GM21825 (cell line): ENCODE measurements around the gene TBC1D1.

Source experiments
- ATAC-seq: cut with Tn5 transposase; IDR thresholded peaks from one replicate; pipeline ENCODE4 v1.9.1; 2021; ENCODE audit warnings: mild to moderate bottlenecking, moderate library complexity; ENCODE audit not compliant: unreplicated experiment

Gene TBC1D1

DNA sequence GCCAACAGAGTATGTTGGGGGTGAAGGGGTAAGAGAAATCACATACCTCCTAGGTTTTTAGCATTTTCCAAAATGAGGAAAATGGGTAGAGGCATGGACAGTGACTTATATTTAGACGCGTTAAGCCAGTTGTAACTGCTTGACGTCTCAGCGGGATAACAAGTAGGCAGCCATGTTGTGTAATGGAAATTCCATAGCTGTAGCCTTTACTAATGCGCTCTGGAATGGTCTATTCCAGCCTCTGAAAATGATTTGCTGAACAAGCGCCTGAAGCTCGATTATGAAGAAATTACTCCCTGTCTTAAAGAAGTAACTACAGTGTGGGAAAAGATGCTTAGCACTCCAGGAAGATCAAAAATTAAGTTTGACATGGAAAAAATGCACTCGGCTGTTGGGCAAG is 204.8 kb downstream of the TBC1D1 start:
- no peak for ATAC-seq

GRCh38 chr4:38097818-38098217 is 206.9 kb downstream of the TBC1D1 start:
- no peak for ATAC-seq

- no peak for ATAC-seq
Observed at GRCh38 chr4:38099020-38099600, 208.2 kb downstream of the TBC1D1 start.

DNA sequence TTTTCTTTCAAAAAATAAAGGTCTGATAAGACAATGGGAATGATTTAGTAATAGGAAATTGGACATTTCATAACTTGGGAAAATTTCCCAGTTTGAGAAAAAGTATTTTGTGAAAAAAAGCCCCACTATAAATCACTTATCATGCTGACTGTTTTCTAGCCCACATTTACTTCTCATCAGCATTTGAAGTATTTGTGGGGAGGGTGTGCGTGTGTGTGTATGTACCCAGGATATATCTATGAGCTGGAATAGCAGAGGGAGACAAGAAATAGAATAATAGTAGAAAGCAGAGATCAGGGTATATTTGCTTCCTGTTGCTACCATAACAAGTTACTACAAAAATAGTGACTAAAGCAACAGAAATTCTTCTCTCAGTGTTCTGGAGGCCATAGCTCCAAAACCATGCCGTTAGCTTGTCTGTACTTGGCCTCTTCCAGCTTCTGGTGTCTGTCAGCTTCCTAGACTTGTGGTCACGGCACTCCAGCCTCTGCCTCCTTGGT is 209.1 kb downstream of the TBC1D1 start:
- ATAC-seq: no peak

- no peak for ATAC-seq
Observed at GRCh38 chr4:38100474-38101255, 209.8 kb downstream of the TBC1D1 start.

GRCh38 chr4:38101563-38101962 is 210.7 kb downstream of the TBC1D1 start:
- no peak for ATAC-seq

DNA sequence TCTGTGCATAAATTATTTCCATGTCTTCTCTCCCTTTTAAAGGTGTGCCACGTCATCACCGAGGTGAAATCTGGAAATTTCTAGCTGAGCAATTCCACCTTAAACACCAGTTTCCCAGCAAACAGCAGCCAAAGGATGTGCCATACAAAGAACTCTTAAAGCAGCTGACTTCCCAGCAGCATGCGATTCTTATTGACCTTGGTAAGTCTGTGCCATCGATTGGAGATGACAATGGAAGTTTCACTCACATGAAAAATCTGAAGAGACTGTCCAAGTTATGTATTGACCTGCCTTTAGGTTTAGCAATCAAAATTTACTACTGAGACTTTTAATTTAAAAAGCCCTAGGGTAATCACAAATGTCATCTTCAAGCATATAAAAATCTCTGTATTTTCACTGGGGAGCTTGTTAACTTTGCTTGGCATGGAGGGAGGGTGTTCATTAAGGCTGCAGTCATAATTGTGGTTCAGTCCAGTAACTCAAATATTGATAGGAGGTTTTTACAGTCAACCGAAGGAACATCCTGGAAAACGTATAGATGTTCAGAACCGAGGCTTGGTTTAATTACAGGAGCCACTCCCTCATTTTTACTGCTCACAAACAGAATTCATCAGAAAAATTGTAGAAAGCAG is 212.2 kb downstream of the TBC1D1 start:
- ATAC-seq: no peak

- ATAC-seq: peak; percentile 92
Observed at GRCh38 chr4:38105475-38106220, 214.8 kb downstream of the TBC1D1 start.

- no peak for ATAC-seq
Observed at GRCh38 chr4:38106311-38106710, 215.4 kb downstream of the TBC1D1 start.

DNA sequence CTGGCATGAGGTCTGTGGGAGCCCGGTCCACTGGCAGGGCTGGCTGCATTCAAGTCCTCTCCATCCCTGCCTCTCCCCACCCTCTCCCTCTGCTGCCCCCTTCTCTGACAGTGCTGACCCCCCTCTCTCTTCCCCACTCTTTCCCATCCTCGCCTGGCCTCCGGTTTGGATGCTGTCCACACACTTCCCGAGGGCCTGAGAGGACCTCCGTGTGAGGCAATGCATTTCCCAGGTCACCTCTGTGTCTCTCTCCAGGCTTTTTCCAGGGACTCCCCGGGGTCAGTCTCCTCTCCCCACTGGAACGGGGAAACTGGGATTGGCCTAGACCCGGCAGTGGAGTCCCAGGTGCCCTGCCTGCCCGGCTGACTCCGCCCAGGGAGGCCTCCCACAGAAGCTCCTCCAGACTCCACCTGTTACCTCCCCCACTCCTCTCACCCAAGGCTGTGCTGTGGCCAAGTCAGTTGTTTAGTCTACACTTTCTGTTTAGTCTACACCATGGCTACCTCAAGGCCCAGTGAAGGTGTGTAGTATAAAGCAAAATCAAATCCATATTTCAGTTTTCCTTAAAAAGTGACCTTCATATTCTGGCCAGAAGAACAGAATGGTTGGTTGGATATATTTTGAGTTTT is 216.1 kb downstream of the TBC1D1 start:
- ATAC-seq: no peak

DNA sequence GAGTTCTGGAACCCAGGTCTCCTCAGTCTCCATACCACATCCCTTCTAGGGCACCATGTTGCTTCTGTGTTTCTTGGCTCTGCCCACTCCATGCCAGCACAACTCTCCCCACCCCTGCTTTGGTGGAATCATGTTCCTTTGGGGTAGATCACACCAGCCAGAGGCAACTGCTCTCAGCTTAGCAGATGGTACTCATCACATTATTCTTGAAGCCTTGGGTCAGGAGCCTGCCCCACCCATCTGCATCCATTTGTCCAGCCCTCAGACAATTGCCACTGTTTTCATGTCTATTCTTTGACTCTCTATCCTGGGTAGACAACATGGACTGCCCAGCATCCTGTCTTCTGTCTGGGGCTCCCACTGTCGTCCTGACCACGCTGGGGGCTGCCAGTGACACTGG is 216.9 kb downstream of the TBC1D1 start:
- ATAC-seq: no peak

DNA sequence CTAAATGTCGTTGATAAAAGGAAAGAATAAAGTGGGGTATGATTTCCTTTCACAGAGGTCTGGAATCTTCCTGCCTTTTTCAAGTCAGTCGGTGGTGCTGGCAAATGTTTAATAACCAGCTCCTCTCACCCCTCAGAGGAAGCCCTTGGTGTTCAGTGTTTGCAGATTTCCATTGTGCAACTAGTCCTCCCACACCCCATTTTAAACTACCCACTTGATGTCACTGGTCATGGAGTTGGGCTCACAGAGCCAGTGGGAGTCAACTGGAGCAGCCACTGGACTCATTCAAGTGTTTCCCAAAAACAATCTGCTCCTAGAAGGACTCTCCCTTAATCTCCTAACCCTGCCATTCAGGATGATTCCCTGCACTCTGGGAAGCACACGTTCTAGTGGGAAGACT is 218.5 kb downstream of the TBC1D1 start:
- no peak for ATAC-seq

DNA sequence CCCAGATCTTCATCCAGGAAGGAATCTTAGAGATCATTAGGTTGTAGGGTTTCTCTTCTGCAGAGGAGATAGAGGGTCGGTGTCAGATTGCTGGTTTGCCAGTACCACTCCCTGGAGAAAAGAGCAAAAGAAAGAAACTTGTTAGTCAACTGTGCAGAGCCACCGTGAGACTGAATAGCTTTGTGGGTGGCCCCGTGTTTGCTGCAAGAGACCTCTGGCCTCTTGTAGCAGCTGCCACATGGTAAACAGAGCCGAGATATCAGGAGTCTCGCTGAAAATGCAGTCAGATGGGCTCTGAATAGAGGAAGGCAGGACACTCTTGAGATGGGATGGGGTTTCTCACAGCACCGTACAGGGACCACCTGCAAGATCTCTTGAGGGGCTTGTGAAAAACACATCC is 219.0 kb downstream of the TBC1D1 start:
- ATAC-seq: no peak

DNA sequence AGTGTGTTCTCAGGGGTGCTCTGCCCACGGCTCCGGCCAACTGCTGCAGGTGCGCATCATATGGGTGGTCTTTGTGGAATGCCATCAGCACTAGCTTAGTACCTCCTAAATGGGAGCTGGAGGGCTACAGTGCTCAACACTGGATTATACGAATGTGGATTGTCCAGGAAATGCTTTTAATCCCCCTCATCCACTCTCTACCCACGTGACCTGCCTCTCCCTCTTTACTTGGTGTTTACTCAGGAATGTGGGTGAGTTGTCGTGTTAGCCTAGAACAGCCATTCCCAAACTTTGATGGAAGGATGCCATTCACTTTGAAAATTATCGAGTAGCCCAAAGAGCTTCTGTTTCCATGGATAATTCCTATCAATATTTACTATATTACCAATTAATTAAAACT is 220.1 kb downstream of the TBC1D1 start:
- no peak for ATAC-seq

DNA sequence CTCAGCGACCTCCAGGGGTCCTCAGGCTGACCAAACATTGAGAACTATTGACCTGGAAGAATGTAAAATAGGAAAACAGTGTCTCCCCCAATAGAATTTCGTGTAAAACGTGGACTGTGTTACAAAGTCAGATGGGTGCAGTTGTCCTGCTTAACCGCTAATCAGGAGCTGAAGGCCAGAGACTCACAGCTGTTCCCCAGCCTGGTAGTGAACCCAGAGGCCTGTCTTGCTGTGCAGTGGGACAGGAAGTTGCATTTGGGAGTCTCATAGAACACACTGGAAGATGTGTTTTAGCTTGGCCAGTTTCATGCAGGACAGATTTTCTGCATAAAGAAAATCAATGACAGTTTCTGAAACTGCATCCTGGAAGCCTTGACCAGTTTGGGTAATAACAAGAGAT is 220.8 kb downstream of the TBC1D1 start:
- ATAC-seq: no peak

DNA sequence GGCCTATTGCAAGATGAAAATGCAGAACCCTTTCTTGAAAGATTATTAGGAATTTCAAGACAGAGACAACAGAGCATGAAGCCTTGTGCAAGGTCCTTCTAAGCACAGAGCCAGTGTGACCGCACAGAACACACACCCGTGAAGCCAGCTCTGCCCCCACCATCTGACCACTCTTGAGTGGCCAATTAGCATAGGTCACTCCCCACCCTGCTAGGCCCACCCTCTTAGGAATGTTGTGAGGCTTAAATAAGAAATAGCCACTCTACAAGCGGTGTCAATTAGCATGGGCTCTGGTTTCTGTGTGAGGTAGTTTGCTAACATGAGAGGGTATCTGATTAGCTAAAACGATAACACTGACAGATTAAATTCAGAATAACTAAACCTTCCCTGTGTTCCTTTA is 222.2 kb downstream of the TBC1D1 start:
- no peak for ATAC-seq

GRCh38 chr4:38113551-38113950 is 222.7 kb downstream of the TBC1D1 start:
- no peak for ATAC-seq

DNA sequence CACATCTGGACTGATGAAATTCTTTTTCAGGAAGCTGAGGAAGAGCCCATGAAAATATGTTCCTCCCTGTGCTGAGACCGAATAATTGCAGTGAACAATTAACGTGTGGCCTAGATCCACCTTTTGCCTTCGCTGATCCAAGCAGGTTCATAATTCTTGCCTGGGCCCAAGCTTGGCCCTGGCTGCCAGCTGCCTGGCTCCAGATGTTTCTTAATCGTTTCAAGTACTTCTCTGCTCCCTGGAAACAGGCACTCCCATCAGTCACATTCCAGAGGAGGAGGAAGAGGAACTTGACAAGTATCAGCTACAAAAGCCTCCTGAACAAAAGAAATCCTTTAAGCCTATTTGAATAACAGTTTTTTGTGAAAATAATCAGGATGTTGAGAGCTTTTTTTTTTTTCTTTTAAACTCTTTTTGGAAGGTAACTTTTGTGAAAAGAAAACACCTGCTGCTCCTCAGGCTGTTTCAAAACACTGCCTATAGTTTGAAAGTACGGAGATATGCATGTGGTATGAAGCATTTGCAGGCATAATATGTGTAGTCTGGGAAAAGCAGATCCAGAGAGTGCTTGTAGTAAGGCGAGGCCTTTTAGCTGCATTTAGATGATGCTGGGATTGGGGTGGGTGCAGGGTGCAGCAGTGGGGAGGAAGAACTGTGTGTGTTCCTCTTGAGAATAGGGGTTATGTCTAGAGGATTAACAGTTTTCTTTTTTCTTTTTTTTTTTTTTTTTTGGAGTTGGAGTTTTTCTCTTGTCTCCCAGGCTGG is 223.7 kb downstream of the TBC1D1 start:
- no peak for ATAC-seq

DNA sequence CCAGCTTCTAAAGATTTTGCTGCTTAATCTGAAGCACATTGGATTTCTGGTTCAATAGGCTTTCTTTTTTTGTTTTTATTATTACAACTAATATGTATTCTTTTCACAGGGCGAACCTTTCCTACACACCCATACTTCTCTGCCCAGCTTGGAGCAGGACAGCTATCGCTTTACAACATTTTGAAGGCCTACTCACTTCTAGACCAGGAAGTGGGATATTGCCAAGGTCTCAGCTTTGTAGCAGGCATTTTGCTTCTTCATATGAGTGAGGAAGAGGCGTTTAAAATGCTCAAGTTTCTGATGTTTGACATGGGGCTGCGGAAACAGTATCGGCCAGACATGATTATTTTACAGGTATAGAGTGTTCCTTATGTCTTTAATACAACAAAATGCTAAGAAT is 224.7 kb downstream of the TBC1D1 start:
- no peak for ATAC-seq

GRCh38 chr4:38117591-38117990 is 226.7 kb downstream of the TBC1D1 start:
- no peak for ATAC-seq
